Rectal smooth muscle tissue (tissue), 1 donor: ENCODE data around the gene KCNK15.

Experiments used
- H3K27ac ChIP-seq: one replicate; pipeline ENCODE4 v1.7.0; 2013; ENCODE audit warnings: low read depth, low read length, inconsistent platforms
- H3K27me3 ChIP-seq: one replicate; pipeline ENCODE4 v1.7.0; 2013; ENCODE audit warnings: low read length; ENCODE audit not compliant: control insufficient read depth, insufficient read depth
- H3K36me3 ChIP-seq: one replicate; pipeline ENCODE4 v1.7.0; 2013; ENCODE audit warnings: low read length; ENCODE audit not compliant: control insufficient read depth, insufficient read depth
- H3K4me1 ChIP-seq: one replicate; pipeline ENCODE4 v1.7.0; 2013; ENCODE audit warnings: low read length; ENCODE audit not compliant: control insufficient read depth, insufficient read depth
- H3K4me3 ChIP-seq: one replicate; pipeline ENCODE4 v1.7.0; 2013; ENCODE audit warnings: low read length
- H3K9ac ChIP-seq: one replicate; pipeline ENCODE4 v1.7.0; 2013; ENCODE audit warnings: low read length

The KCNK15 gene

DNA sequence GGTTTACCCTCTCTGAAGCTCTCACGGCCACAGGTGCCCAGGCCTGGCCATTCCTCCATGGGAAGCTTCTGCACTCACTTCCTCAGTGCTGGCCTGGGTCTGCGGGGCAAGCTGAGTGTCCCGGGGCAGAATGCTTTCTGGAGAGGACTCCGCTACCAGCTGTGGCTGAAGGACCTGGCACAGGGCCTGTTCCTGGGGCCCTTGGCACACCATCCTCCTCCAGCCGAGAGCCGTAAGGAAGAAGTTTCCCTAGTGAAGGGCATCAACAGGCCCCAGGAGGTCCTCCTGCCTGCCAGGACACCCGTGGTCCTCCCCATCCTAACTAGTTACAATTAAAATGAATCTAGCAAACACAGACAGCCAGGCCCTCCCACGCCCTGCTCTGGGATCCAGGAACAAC lies 14.0 kb upstream of the KCNK15 start:
- H3K36me3 ChIP-seq: no peaks in the 10 kb centered on the region
- H3K4me1 ChIP-seq: peaks cover 3% of the 10 kb centered on the region
- no peak overlapping the region for H3K27ac ChIP-seq
- H3K27me3 ChIP-seq: no peaks in the 10 kb centered on the region
- no peak overlapping the region for H3K4me3 ChIP-seq
- no peak overlapping the region for H3K9ac ChIP-seq

DNA sequence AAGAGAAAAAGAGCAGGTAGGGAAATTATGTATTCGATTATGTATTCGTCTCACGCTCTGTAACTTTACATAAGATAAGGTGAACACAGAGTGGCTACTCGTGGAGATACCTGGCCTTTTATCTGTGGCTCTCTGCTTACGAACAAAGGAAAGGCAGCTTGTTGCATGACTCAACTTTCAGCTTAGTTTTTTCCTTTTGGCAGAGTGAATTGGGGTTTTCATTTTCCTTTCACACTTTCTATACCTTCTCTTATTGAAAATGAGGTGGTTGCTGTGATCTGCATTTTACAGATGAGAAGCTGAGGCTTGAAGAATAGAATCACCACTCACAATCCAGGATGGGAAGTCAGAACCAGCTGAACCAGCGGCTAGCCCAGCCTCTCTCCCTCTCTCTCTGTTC lies 13.3 kb upstream of the KCNK15 start:
- no peaks in the 10 kb centered on the region for H3K36me3 ChIP-seq
- no peak overlapping the region for H3K9ac ChIP-seq
- peaks cover 3% of the 10 kb centered on the region for H3K4me1 ChIP-seq
- H3K4me3 ChIP-seq: no peak overlapping the region
- no peak overlapping the region for H3K27ac ChIP-seq
- H3K27me3 ChIP-seq: no peaks in the 10 kb centered on the region

DNA sequence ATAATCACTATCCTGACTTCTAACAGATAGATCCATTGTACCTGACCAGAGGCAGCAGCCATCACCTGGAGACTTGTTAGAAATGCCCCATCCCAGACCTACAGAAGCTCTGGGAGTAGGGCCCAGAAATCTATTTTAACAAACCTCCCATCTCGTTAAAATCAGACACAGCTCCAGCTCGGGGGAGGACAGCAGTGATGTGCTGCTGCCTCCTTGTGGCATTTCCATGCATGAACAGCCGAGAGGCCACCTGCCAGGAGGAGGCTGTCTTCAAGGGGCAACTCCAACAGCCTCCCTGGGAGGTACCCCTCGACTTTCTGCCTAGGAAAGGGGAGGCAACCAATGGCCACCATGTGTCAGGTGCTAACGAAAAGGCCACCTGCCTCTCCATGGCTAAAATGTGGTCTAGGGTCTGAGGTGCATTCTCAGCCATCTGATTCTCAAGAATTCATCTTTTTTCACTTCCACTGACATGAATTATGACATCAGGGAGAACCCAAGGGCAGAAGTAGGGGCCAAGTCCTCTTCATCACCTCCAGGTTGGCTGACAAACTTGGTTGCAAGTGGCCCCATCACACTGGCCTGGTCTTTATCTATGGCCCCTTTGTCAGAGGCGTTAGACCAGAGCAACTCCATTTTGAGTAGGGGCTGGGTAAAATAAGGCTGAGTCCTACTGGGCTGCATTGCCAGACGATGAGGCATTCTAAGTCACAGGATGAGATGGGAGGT lies 12.2 kb upstream of the KCNK15 start:
- H3K9ac ChIP-seq: no peak overlapping the region
- no peaks in the 10 kb centered on the region for H3K27me3 ChIP-seq
- H3K4me3 ChIP-seq: no peak overlapping the region
- peaks cover 3% of the 10 kb centered on the region for H3K4me1 ChIP-seq
- H3K36me3 ChIP-seq: no peaks in the 10 kb centered on the region
- no peak overlapping the region for H3K27ac ChIP-seq

DNA sequence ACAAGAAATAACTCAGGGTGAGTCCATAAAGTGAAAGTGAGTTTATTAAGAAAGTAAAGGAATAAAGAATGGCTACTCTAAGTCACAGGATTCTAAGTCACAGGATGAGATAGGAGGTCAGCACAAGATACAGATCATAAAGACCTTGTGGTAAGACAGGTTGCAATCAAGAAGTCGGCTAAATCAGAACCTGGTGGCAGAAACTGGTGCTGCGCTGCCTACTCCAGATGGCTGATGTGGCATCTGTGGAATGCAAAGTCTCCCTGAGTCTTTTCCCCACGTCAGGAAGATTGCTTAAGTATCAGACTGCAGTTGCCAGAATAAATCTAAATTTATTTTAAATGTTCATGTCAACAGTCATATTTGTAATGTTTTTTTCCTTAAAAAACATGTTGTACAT lies 10.7 kb upstream of the KCNK15 start:
- Histone ChIP-seq H3K36me3 (no peaks in the 10 kb centered on the region), H3K4me3 (no peak overlapping the region), H3K4me1 (no peaks in the 10 kb centered on the region), H3K9ac (no peak overlapping the region), H3K27me3 (no peaks in the 10 kb centered on the region), H3K27ac (no peak overlapping the region)

DNA sequence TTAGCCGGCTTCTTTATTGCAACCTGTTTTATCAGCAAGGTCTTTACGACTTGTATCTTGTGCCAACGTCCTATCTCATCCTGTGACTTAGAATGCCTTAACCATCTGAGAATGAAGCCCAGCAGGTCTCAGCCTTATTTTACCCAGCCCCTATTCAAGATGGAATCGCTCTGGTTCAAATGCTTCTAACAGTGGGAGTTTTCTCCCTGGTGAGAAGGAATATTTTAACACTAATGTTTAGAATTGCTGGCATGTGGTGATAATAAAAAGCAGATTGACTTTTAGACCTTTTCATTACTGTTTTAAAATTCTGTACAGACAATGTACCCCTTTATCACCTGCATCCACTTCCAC lies 9.9 kb upstream of the KCNK15 start:
- H3K27ac ChIP-seq: no peak overlapping the region
- no peaks in the 10 kb centered on the region for H3K4me1 ChIP-seq
- no peaks in the 10 kb centered on the region for H3K27me3 ChIP-seq
- H3K9ac ChIP-seq: no peak overlapping the region
- no peak overlapping the region for H3K4me3 ChIP-seq
- no peaks in the 10 kb centered on the region for H3K36me3 ChIP-seq

DNA sequence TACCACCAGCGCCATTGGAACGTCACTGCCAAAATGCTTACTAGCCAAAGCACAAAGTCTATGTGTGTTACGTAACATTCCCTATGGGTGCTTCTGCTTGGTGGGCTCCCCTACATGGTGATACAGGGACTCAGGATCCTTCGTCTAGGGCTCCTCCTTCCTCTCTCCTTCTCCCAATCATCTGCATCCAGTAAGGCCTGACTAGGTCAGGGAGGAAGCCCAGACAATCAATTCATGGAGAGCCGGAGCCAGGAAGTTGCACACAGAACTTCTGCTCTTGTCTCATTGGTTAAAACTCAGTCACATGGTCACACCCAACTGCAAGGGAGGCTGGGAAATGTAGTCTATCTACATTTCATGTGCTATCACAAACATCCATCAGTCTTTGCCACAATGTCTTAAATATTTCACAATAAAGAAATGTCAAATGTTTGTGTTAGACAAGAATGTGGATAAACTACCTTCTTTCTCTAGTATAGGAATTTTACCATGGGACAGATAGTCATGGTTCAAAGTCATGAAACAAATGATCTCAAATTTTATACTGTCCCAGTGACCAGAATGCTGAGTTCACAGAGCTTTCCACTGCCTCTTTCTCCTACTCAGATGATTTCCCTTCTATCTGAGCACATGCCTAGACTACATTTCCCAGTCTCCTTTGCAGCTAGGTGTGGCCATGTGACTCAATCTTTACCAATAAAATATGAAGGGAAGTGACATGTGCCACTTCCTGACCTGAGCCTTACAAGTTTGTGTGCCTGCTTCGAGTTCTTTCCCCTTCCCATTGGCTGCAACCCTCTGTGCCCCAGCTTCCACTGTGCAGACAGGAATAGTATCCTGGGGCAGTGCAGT lies 9.3 kb upstream of the KCNK15 start:
- Histone ChIP-seq H3K36me3 (no peaks in the 10 kb centered on the region), H3K9ac (no peak overlapping the region), H3K4me3 (peak overlapping the region; percentile 5), H3K27ac (no peak overlapping the region), H3K4me1 (no peaks in the 10 kb centered on the region), H3K27me3 (no peaks in the 10 kb centered on the region)

DNA sequence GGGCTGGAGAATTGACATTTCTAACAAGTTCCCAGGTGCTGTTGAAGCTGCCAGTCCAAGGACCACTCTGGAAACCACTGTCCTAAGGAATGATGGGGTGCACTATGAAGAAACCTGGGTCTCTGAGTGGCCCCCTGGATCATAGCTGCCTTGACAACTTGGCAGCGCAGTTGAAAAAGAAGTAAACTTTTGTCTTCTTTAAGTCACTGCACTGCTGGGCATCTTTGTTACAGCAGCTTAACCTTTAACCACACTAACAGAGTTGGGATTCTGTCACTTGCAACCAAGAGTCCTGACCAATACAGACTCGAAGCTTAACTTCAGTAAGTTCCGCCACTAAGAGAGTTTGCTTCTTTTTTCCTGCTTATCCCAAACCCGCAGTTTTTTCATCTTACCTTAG lies 8.5 kb upstream of the KCNK15 start:
- H3K36me3 ChIP-seq: no peaks in the 10 kb centered on the region
- no peaks in the 10 kb centered on the region for H3K4me1 ChIP-seq

GRCh38 chr20:44738813-44739477 lies 6.7 kb upstream of the KCNK15 start:
- no peaks in the 10 kb centered on the region for H3K36me3 ChIP-seq
- H3K27me3 ChIP-seq: no peaks in the 10 kb centered on the region
- H3K4me3 ChIP-seq: no peak overlapping the region
- no peaks in the 10 kb centered on the region for H3K4me1 ChIP-seq
- no peak overlapping the region for H3K27ac ChIP-seq
- no peak overlapping the region for H3K9ac ChIP-seq

More for the DNA sequence above, 8.5 kb upstream of the KCNK15 start:
- H3K9ac ChIP-seq: no peak overlapping the region
- no peak overlapping the region for H3K27ac ChIP-seq
- no peak overlapping the region for H3K4me3 ChIP-seq
- no peaks in the 10 kb centered on the region for H3K27me3 ChIP-seq

GRCh38 chr20:44739942-44740341 lies 5.7 kb upstream of the KCNK15 start:
- no peaks in the 10 kb centered on the region for H3K4me1 ChIP-seq
- H3K9ac ChIP-seq: no peak overlapping the region
- H3K27ac ChIP-seq: no peak overlapping the region
- no peaks in the 10 kb centered on the region for H3K27me3 ChIP-seq
- no peaks in the 10 kb centered on the region for H3K36me3 ChIP-seq
- no peak overlapping the region for H3K4me3 ChIP-seq

DNA sequence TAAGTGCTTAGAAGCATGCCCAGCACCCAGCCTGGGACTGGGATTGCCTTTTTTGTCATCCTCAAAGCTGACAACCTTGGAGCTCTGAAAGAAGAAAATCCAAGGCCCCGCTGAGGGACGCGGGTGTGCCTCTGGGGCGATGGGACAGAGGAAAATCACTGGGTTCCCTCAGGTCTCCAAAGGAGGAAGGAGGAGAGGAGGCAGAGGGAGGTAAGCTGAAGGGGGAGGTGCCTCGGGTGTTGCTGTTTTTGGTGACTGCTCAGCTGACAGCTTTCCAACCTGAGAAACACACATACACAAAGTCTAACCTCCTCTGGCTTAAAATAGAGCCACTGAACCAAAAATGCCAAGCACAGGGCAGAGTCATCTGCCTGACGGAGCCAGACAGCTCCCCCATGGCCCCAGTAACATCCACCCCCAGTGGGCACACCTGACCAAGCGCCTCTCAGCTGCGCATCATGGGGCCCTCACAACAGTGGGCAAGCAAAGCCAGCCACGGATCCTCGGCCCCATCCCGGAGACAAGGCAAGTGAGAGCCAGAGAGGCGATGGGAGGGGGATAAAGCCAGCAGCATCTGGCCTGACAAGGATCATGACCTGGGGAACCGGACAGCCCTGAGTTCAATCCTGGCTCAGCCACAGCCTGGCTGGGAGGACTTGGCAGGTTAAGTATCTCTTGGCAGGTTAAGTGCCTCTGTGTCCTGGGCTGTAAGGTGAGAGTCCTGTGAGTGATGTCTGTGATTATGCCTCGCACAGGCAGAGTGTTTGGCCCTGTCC lies 3.2 kb upstream of the KCNK15 start:
- H3K9ac ChIP-seq: no peak overlapping the region

DNA sequence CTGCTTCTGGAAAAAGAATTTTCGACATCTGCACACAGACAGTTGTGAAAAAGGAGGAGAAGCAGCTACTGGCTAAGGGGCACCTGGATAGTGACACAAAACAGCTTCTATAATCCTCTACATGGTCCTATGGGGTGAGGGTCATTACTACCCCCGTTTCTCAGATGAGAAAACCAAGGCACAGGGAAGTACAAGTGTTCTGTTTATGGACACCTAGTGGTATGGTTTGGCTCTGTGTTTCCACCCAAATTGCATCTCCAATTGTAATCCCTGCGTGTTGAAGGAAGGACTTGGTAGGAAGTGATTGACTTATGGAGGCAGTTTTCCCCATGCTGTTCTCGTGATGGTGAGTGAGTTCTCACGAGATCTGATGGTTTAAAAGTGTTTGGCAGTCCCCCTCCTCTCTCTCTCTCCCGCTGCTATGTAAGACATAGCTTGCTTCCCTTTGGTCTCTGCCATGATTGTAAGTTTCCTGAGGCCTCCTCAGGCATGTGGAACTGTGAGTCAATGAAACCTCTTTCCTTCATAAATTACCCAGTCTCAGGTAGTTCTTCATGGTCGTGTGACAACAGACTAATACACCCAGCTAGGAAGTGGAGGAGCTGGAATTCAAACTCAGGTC lies 2.5 kb upstream of the KCNK15 start:
- Histone ChIP-seq H3K4me1 (peaks cover 4% of the 10 kb centered on the region), H3K4me3 (no peak overlapping the region), H3K27ac (no peak overlapping the region), H3K9ac (no peak overlapping the region), H3K36me3 (no peaks in the 10 kb centered on the region), H3K27me3 (peaks cover 14% of the 10 kb centered on the region)

More for the DNA sequence above, 3.2 kb upstream of the KCNK15 start:
- Histone ChIP-seq H3K27me3 (peaks cover 14% of the 10 kb centered on the region), H3K27ac (no peak overlapping the region), H3K4me3 (no peak overlapping the region), H3K4me1 (peaks cover 4% of the 10 kb centered on the region), H3K36me3 (no peaks in the 10 kb centered on the region)
